ENCODE data around the gene ZBTB45. TPM values are rescaled to one million over a fixed set of nuclear protein-coding genes. Genes with fewer than 3 reads are reported as not detected.

ZBTB45 gene
- total and polyA plus RNA-seq, 8 donors, result 4.3 to 9.3 (median 6.3) TPM

GRCh38 chr19:58516964-58517833 is 2.4 kb downstream of the ZBTB45 start:
- Histone ChIP-seq H3K4me1 (peaks cover 8 to 14% (median 13%) of the 10 kb centered on the region in 3 donors), H3K9me3 (no peaks in the 10 kb centered on the region), H3K27ac (no peak overlapping the region), H3K4me3 (no peak overlapping the region), H3K27me3 (no peaks in the 10 kb centered on the region), H3K36me3 (peaks cover 0 to 8% (median 0%) of the 10 kb centered on the region in 3 donors)
- intact Hi-C loops (cut with DNase I), result no loop called here
- 89% methylated on average over 59 to 65 of the region's 65 CpGs for WGBS, 2 donors
- no peak for TF ChIP-seq CTCF (IDR thresholded peaks at IDR 0.05)
- DNase-seq, result peak in 4 of 6 donors; percentile 7 to 77 (median 39)
- no peak for ATAC-seq
- no peak for FAIRE-seq

GRCh38 chr19:58516246-58516836 is 3.3 kb downstream of the ZBTB45 start:
- H3K36me3 ChIP-seq, result peaks cover 0 to 8% (median 0%) of the 10 kb centered on the region in 3 donors
- peaks cover 13 to 14% (median 13%) of the 10 kb centered on the region in 3 donors for H3K4me1 ChIP-seq
- TF ChIP-seq CTCF (IDR thresholded peaks at IDR 0.05), result no peak
- whole genome bisulfite sequencing, 2 donors, result 83 to 89% methylated on average over 25 of the region's 25 CpGs
- intact Hi-C loops (cut with DNase I), result no loop called here
- no peak for FAIRE-seq
- no peak for ATAC-seq
- no peaks in the 10 kb centered on the region for H3K9me3 ChIP-seq
- peak in 3 of 6 donors; percentile 6 to 74 (median 42) for DNase-seq
- no peak overlapping the region for H3K4me3 ChIP-seq
- H3K27ac ChIP-seq, result no peak overlapping the region
- H3K27me3 ChIP-seq, result no peaks in the 10 kb centered on the region

- no peak overlapping the region for H3K4me3 ChIP-seq
- peak in 1 of 6 donors; percentile 27 for DNase-seq
- no peaks in the 10 kb centered on the region for H3K9me3 ChIP-seq
- FAIRE-seq, result no peak
- WGBS, 2 donors, result 86 to 93% methylated on average over 2 of the region's 2 CpGs
- no peaks in the 10 kb centered on the region for H3K27me3 ChIP-seq
- no peak for ATAC-seq
- no peak overlapping the region for H3K27ac ChIP-seq
- H3K36me3 ChIP-seq, result peaks cover 0 to 8% (median 0%) of the 10 kb centered on the region in 3 donors
- TF ChIP-seq CTCF (IDR thresholded peaks at IDR 0.05), result no peak
- intact Hi-C loops (cut with DNase I), result no loop called here
- H3K4me1 ChIP-seq, result peaks cover 9 to 13% (median 11%) of the 10 kb centered on the region in 3 donors
These were observed 4.4 kb downstream of the ZBTB45 start for GRCh38 chr19:58515259-58515658.

- Histone ChIP-seq H3K36me3 (peaks cover 0 to 8% (median 0%) of the 10 kb centered on the region in 3 donors), H3K4me1 (peaks cover 8 to 13% (median 9%) of the 10 kb centered on the region in 3 donors), H3K27ac (no peak overlapping the region), H3K4me3 (peak overlapping the region; percentile 6 to 53 (median 22)), H3K27me3 (no peaks in the 10 kb centered on the region), H3K9me3 (no peaks in the 10 kb centered on the region)
- 49 to 50% methylated on average over 3 of the region's 3 CpGs for WGBS, 2 donors
- no peak for FAIRE-seq
- intact Hi-C loops (cut with DNase I), result no loop called here
- TF ChIP-seq CTCF (IDR thresholded peaks at IDR 0.05), result no peak
- ATAC-seq, result no peak
- peak in 3 of 6 donors; percentile 9 to 60 (median 33) for DNase-seq
These were observed 5.0 kb downstream of the ZBTB45 start for GRCh38 chr19:58514564-58515022.
